IMR-90 (cell line): Measurements from ENCODE around the gene FUT7. TPM values are rescaled to one million over a fixed set of nuclear protein-coding genes. Genes with fewer than 3 reads are reported as not detected.

Experiments
- ATAC-seq: fragments of 200-7000 bp; cut with Tn5 transposase; 2 replicates; pipeline ENCODE4 v1.9.1; 2020; ENCODE audit warnings: low read depth, mild to moderate bottlenecking, moderate library complexity
- BruUV-seq: library from RNA; stranded (reverse); fragments of 400-500 nt; replicated peaks from 2 replicates; lab custom pipeline; 2021; lab: Mats Ljungman, UMichigan
- CTCF ChIA-PET: fragments of 300-600 bp; formaldehyde crosslinking; extraction: SDS; loops from one replicate; lab custom pipeline; 2021; ENCODE audit warnings: antibody characterized with exemption; lab: Yijun Ruan, JAX
- POLR2A ChIA-PET: fragments of 300-600 bp; sonication (Branson Sonifier 250); formaldehyde crosslinking; loops from one replicate; lab custom pipeline; 2022; ENCODE audit warnings: antibody characterized with exemption; ENCODE audit not compliant: unreplicated experiment; lab: Charles Lee
- DNase-seq: peaks from one replicate; pipeline ENCODE4 v3.0.0; 2013
- H2AFZ ChIP-seq: replicated peaks from 2 replicates; pipeline ENCODE3; 2013; ENCODE audit warnings: low read length, mild to moderate bottlenecking; ENCODE audit not compliant: poor library complexity
- H2AK5ac ChIP-seq: 2 replicates; pipeline ENCODE4 v1.6.1; 2013; ENCODE audit warnings: low read depth, low read length, inconsistent platforms
- H2AK9ac ChIP-seq: replicated peaks from 2 replicates; pipeline ENCODE3; 2013; ENCODE audit warnings: mild to moderate bottlenecking, low read depth, low read length, moderate library complexity; ENCODE audit not compliant: poor library complexity
- H2BK120ac ChIP-seq: 2 replicates; pipeline ENCODE4 v1.6.1; 2013; ENCODE audit warnings: low read depth, low read length, inconsistent platforms
- H2BK15ac ChIP-seq: 3 replicates; pipeline ENCODE4 v1.6.1; 2013; ENCODE audit warnings: low read depth, low read length, inconsistent platforms
- H2BK20ac ChIP-seq: 2 replicates; pipeline ENCODE4 v1.6.1; 2013; ENCODE audit warnings: low read depth, mild to moderate bottlenecking, inconsistent platforms, low read length, moderate library complexity
- H2BK5ac ChIP-seq: 2 replicates; pipeline ENCODE4 v1.6.1; 2013; ENCODE audit warnings: mild to moderate bottlenecking, low read depth, low read length, inconsistent platforms; ENCODE audit not compliant: poor library complexity, severe bottlenecking
- H3K14ac ChIP-seq: replicated peaks from 2 replicates; pipeline ENCODE4 v1.6.1; 2013; ENCODE audit warnings: low read depth, low read length, inconsistent platforms
- H3K18ac ChIP-seq: 2 replicates; pipeline ENCODE4 v1.6.1; 2013; ENCODE audit warnings: low read depth, low read length, control low read depth
- H3K23ac ChIP-seq: 2 replicates; pipeline ENCODE4 v1.6.1; 2013; ENCODE audit warnings: low read depth, low read length, inconsistent platforms
- H3K27ac ChIP-seq: 2 replicates; pipeline ENCODE4 v1.5.1; 2013; ENCODE audit warnings: mild to moderate bottlenecking, control low read depth, low read length; ENCODE audit not compliant: insufficient read depth
- H3K27me3 ChIP-seq: 2 replicates; pipeline ENCODE4 v1.6.1; 2013; ENCODE audit warnings: low read length; ENCODE audit not compliant: control insufficient read depth, insufficient read depth
- H3K36me3 ChIP-seq: 2 replicates; pipeline ENCODE4 v1.6.1; 2013; ENCODE audit warnings: low read length, mixed read lengths; ENCODE audit not compliant: control insufficient read depth, insufficient read depth
- H3K4ac ChIP-seq: 2 replicates; pipeline ENCODE4 v1.6.1; 2013; ENCODE audit warnings: low read depth, low read length, inconsistent platforms
- H3K4me1 ChIP-seq: 2 replicates; pipeline ENCODE4 v1.6.1; 2013; ENCODE audit warnings: low read length, mixed read lengths; ENCODE audit not compliant: control insufficient read depth, insufficient read depth
- H3K4me2 ChIP-seq: 2 replicates; pipeline ENCODE4 v1.6.1; 2013; ENCODE audit warnings: low read depth, mild to moderate bottlenecking, control low read depth, low read length, moderate library complexity
- H3K4me3 ChIP-seq: 2 replicates; pipeline ENCODE4 v1.5.1; 2013; ENCODE audit warnings: low read depth, mild to moderate bottlenecking, control low read depth, low read length, moderate library complexity; ENCODE audit not compliant: insufficient read depth
- H3K56ac ChIP-seq: 2 replicates; pipeline ENCODE4 v1.6.1; 2013; ENCODE audit warnings: low read length, inconsistent platforms; ENCODE audit not compliant: insufficient read depth; ENCODE audit errors: extremely low read depth
- H3K79me1 ChIP-seq, 2 experiments: 2 replicates each; pipeline ENCODE4 v1.6.1; 2013; ENCODE audit warnings: low read length in 2 of 2, inconsistent platforms in 1 of 2, low read depth in 1 of 2
- H3K9ac ChIP-seq: 2 replicates; pipeline ENCODE4 v1.6.1; 2013; ENCODE audit warnings: low read depth, low read length, control low read depth
- H3K9me1 ChIP-seq: 2 replicates; pipeline ENCODE4 v1.6.1; 2013; ENCODE audit warnings: low read length, inconsistent platforms; ENCODE audit not compliant: insufficient read depth
- H3K9me3 ChIP-seq: 2 replicates; pipeline ENCODE4 v1.6.1; 2013; ENCODE audit warnings: low read length; ENCODE audit not compliant: control insufficient read depth, insufficient read depth
- H4K20me1 ChIP-seq: 2 replicates; pipeline ENCODE4 v1.6.1; 2013; ENCODE audit warnings: low read length, inconsistent platforms; ENCODE audit not compliant: insufficient read depth
- H4K5ac ChIP-seq: 2 replicates; pipeline ENCODE4 v1.6.1; 2013; ENCODE audit warnings: mild to moderate bottlenecking, low read depth, low read length, control low read depth
- H4K8ac ChIP-seq, 2 experiments: 2 replicates each; pipeline ENCODE4 v1.6.1; 2013; ENCODE audit warnings: low read depth in 2 of 2, low read length in 2 of 2, control low read depth in 1 of 2, inconsistent platforms in 1 of 2
- H4K91ac ChIP-seq: 2 replicates; pipeline ENCODE4 v1.6.1; 2013; ENCODE audit warnings: low read depth, low read length, inconsistent platforms; ENCODE audit not compliant: insufficient read depth
- BHLHE40 ChIP-seq: fragments of 150-350 bp; IDR thresholded peaks from 2 replicates; pipeline ENCODE4 v1.6.1; 2016; ENCODE audit warnings: mild to moderate bottlenecking, low read depth, low read length
- CEBPB ChIP-seq: IDR thresholded peaks from 2 replicates; pipeline ENCODE4 v1.6.1; 2012; ENCODE audit warnings: low read depth, low read length, improper control_type of control experiment
- CHD1 ChIP-seq: IDR thresholded peaks from 2 replicates; pipeline ENCODE4 v1.6.1; 2012; ENCODE audit warnings: low read depth, low read length, improper control_type of control experiment
- CTCF ChIP-seq: conservative IDR thresholded peaks from 2 replicates; pipeline ENCODE4 v1.5.1; 2012; ENCODE audit warnings: mild to moderate bottlenecking, low read depth, low read length, improper control_type of control experiment
- ELK1 ChIP-seq: fragments of 150-350 bp; IDR thresholded peaks from 2 replicates; pipeline ENCODE4 v1.6.1; 2016; ENCODE audit warnings: low read depth, mild to moderate bottlenecking, low read length, moderate library complexity, borderline replicate concordance
- FOS ChIP-seq: fragments of 150-350 bp; IDR thresholded peaks from 2 replicates; pipeline ENCODE4 v1.6.1; 2016; ENCODE audit warnings: low read depth, low read length
- MAFK ChIP-seq: IDR thresholded peaks from 2 replicates; pipeline ENCODE4 v1.6.1; 2012; ENCODE audit warnings: low read depth, low read length, improper control_type of control experiment
- MAZ ChIP-seq: IDR thresholded peaks from 2 replicates; pipeline ENCODE4 v1.6.1; 2012; ENCODE audit warnings: low read depth, mild to moderate bottlenecking, low read length, improper control_type of control experiment, moderate library complexity, borderline replicate concordance
- MXI1 ChIP-seq: IDR thresholded peaks from 2 replicates; pipeline ENCODE4 v1.6.1; 2012; ENCODE audit warnings: low read depth, mild to moderate bottlenecking, low read length, moderate library complexity, borderline replicate concordance
- NFE2L2 ChIP-seq: fragments of 150-350 bp; IDR thresholded peaks from 2 replicates; pipeline ENCODE4 v1.6.1; 2016; ENCODE audit warnings: low read depth, mild to moderate bottlenecking, low read length
- POLR2A ChIP-seq: IDR thresholded peaks from 2 replicates; pipeline ENCODE4 v1.6.1; 2012; ENCODE audit warnings: mild to moderate bottlenecking, low read depth, low read length
- RAD21 ChIP-seq: IDR thresholded peaks from 2 replicates; pipeline ENCODE4 v1.6.1; 2012; ENCODE audit warnings: low read length, improper control_type of control experiment
- RCOR1 ChIP-seq: IDR thresholded peaks from 2 replicates; pipeline ENCODE4 v1.6.1; 2012; ENCODE audit warnings: mild to moderate bottlenecking, low read length, improper control_type of control experiment; ENCODE audit not compliant: insufficient replicate concordance
- RFX5 ChIP-seq: IDR thresholded peaks from 2 replicates; pipeline ENCODE4 v1.8.0; 2012; ENCODE audit warnings: low read depth, mild to moderate bottlenecking, low read length, moderate library complexity
- SMC3 ChIP-seq: fragments of 150-350 bp; IDR thresholded peaks from 2 replicates; pipeline ENCODE4 v1.6.1; 2016; ENCODE audit warnings: low read depth, mild to moderate bottlenecking, antibody characterized with exemption, low read length, moderate library complexity
- USF2 ChIP-seq: fragments of 150-350 bp; IDR thresholded peaks from 2 replicates; pipeline ENCODE4 v1.6.1; 2017; ENCODE audit warnings: mild to moderate bottlenecking, antibody characterized with exemption, low read length, low read depth
- WGBS, 2 experiments: methylation state at CpG; one replicate each; pipeline versions ENCODE4 v1.1.5 to v1.1.7; 2013; ENCODE audit warnings: missing lambda C conversion rate in 2 of 2; ENCODE audit not compliant: insufficient read length in 1 of 2; ENCODE audit errors: extremely low coverage in 2 of 2; 5-methylcytosine and 5-hydroxymethylcytosine counted together
- dilution Hi-C: fragments of 300-500 bp; cut with HindIII; formaldehyde crosslinking; loops from one replicate; pipeline ENCODE4 v1.14.3; 2018; ENCODE audit warnings: low sequenced_read_pairs; ENCODE audit not compliant: unreplicated experiment
- in situ Hi-C: fragments of 300-500 bp; cut with MboI; formaldehyde crosslinking; loops from 3 replicates; pipeline ENCODE4 v1.14.3; 2019; ENCODE audit warnings: low sequenced_read_pairs, inconsistent platforms, mixed read lengths
- intact Hi-C: fragments of 100-400 bp; cut with micrococcal nuclease; formaldehyde crosslinking; loops from 2 replicates; pipeline ENCODE4 v1.10.0; 2022
- polyA plus RNA-seq, 3 experiments: library from polyadenylated mRNA; depleted of rRNA; stranded (reverse); fragments of >200 nt; gene quantifications; 2 replicates each; pipeline ENCODE4 v1.2.3, GENCODE V29; 2012; ENCODE audit warnings: low replicate concordance in 1 of 3
- total RNA-seq: library from RNA; depleted of rRNA; stranded (reverse); fragments of >200 nt; gene quantifications from 2 replicates; pipeline ENCODE4 v1.2.3, GENCODE V29; 2012

The FUT7 gene
- total and polyA plus RNA-seq, 2 of the 4 experiments (the other 2 are of a cell fraction), result not detected

GRCh38 chr9:137001857-137002645, 29.8 kb downstream of the FUT7 start:
- no peaks in the 10 kb centered on the region for H3K9me3 ChIP-seq
- POLR2A ChIA-PET, result no interaction called here
- no peak for ATAC-seq

More at GRCh38 chr9:137001857-137002645, 29.8 kb downstream of the FUT7 start:
- TF ChIP-seq RCOR1 (no peak), MXI1 (no peak), CEBPB (no peak), USF2 (no peak), SMC3 (no peak), MAFK (no peak), RAD21 (no peak), ELK1 (no peak), FOS (no peak), BHLHE40 (no peak), RFX5 (no peak), NFE2L2 (no peak), MAZ (no peak), CTCF (no peak), CHD1 (no peak), POLR2A (no peak)
- Histone ChIP-seq H2AK5ac (no peak overlapping the region), H3K9me1 (peaks cover 10% of the 10 kb centered on the region), H3K4me3 (no peak overlapping the region), H3K27ac (no peak overlapping the region), H3K36me3 (no peaks in the 10 kb centered on the region), H4K20me1 (peaks cover 8% of the 10 kb centered on the region), H2BK20ac (no peak overlapping the region), H2AK9ac (peak overlapping the region; percentile 50), H3K27me3 (no peaks in the 10 kb centered on the region), H3K4me2 (no peak overlapping the region), H3K9ac (no peak overlapping the region), H4K91ac (no peak overlapping the region), H3K18ac (no peak overlapping the region), H3K14ac (no peak overlapping the region), H3K4ac (no peak overlapping the region), H3K56ac (no peak overlapping the region), H3K23ac (no peak overlapping the region), H2AFZ (no peak overlapping the region), H2BK120ac (no peak overlapping the region), H4K5ac (no peak overlapping the region), H2BK15ac (no peak overlapping the region), H3K79me1 (no peaks in the 10 kb centered on the region), H3K4me1 (peaks cover 8% of the 10 kb centered on the region), H4K8ac (no peak overlapping the region), H2BK5ac (no peak overlapping the region)
- BruUV-seq, result no TSS peak
- 92% methylated on average over 2 of the region's 20 CpGs; no CpG with 5 or more reads in 1 of the 2 experiments for WGBS, 2 experiments
- dilution Hi-C loops (no loop called here), intact Hi-C loops (no loop called here), in situ Hi-C loops (no loop called here)
- CTCF ChIA-PET, result no interaction called here
- DNase-seq, result no peak
